BLaER1 treated with 17β-estradiol and CSF1 and Interleukin-3, amounts not matched to agents 10 nM and 100 nM (cell line): Measurements from ENCODE around the gene CLC.

Experiments
- H3K27ac ChIP-seq, 11 experiments: shearing (Covaris generic); formaldehyde crosslinking; 2 replicates each; pipeline ENCODE4 v1.8.1; 2022
- H3K27me3 ChIP-seq, 11 experiments: shearing (Covaris generic); formaldehyde crosslinking; 2 replicates each; pipeline ENCODE4 v1.8.1; 2022
- H3K36me3 ChIP-seq, 11 experiments: shearing (Covaris generic); formaldehyde crosslinking; 2 replicates each; pipeline ENCODE4 v1.8.1; 2022
- H3K4me1 ChIP-seq, 10 experiments: shearing (Covaris generic); formaldehyde crosslinking; 2 replicates each; pipeline ENCODE4 v1.8.1; 2022
- H3K4me2 ChIP-seq, 11 experiments: shearing (Covaris generic); formaldehyde crosslinking; 2 replicates each; pipeline ENCODE4 v1.8.1; 2022
- H3K4me3 ChIP-seq, 10 experiments: shearing (Covaris generic); formaldehyde crosslinking; 2 replicates each; pipeline ENCODE4 v1.8.1; 2022
- H3K9ac ChIP-seq, 11 experiments: shearing (Covaris generic); formaldehyde crosslinking; 2 replicates each; pipeline ENCODE4 v1.8.1; 2022
- H3K9me3 ChIP-seq, 11 experiments: shearing (Covaris generic); formaldehyde crosslinking; replicated peaks in 1 of 11; 2 replicates each; pipeline ENCODE4 v1.8.1; 2022
- H4K20me1 ChIP-seq, 11 experiments: shearing (Covaris generic); formaldehyde crosslinking; 2 replicates each; pipeline ENCODE4 v1.8.1; 2022
- Cebpa-rat ChIP-seq, 11 experiments: shearing (Covaris generic); IDR thresholded peaks; 2 replicates each; pipeline ENCODE4 v1.8.1; 2022

The CLC gene

DNA sequence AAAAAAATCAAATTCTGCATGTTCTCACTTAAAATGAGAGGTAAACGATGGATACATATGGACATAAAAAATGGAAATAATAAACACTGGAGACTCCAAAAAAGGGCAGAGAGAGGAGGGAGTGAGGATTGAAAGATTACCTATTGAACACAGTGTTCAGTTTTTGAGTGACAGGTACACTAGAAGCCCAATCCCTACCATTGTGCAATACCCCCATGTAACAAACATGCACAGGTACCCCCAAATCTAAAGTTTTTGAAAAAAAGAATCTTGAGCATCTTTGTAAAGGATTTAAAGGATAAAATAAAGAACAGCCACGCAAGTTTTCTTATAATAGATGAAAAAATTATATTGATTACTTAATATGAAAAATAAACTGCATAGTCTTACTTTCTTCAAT, 16.7 kb upstream of the CLC start:
- Histone ChIP-seq H3K4me2 (no peak overlapping the region), H3K27me3 (no peaks in the 10 kb centered on the region), H3K36me3 (no peaks in the 10 kb centered on the region), H3K4me3 (no peak overlapping the region), H3K27ac (no peak overlapping the region), H4K20me1 (no peaks in the 10 kb centered on the region), H3K9me3 (no peaks in the 10 kb centered on the region), H3K9ac (no peak overlapping the region), H3K4me1 (peaks cover 0 to 11% (median 4%) of the 10 kb centered on the region in 10 experiments; a peak in 17 of 20 replicates)
- TF ChIP-seq Cebpa-rat (IDR thresholded peaks at IDR 0.05): no peak

DNA sequence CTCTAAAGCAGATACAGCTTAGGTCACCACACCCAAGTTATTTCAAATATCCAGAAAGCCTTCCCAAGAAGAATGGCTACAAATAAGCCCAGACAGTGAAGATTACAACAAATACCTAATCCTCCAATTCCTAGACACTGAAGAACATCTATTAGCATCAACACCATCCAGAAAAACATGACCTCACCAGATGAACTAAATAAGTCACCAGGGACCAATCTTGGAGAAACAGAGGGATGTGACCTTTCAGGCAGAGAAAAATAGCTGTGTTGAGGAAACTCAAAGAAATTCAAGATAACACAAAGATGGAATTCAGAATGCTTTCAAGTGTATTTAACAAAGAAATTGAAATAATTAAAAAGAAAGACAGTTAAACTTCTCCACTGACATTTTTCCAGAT, 15.0 kb upstream of the CLC start:
- Histone ChIP-seq H3K27me3 (no peaks in the 10 kb centered on the region), H3K4me2 (no peak overlapping the region), H4K20me1 (no peaks in the 10 kb centered on the region), H3K9me3 (no peaks in the 10 kb centered on the region), H3K27ac (no peak overlapping the region), H3K4me1 (peaks cover 0 to 8% (median 0%) of the 10 kb centered on the region in 10 experiments; a peak in 3 of 20 replicates), H3K9ac (no peak overlapping the region), H3K36me3 (no peaks in the 10 kb centered on the region), H3K4me3 (no peak overlapping the region)
- no peak for TF ChIP-seq Cebpa-rat (IDR thresholded peaks at IDR 0.05)

DNA sequence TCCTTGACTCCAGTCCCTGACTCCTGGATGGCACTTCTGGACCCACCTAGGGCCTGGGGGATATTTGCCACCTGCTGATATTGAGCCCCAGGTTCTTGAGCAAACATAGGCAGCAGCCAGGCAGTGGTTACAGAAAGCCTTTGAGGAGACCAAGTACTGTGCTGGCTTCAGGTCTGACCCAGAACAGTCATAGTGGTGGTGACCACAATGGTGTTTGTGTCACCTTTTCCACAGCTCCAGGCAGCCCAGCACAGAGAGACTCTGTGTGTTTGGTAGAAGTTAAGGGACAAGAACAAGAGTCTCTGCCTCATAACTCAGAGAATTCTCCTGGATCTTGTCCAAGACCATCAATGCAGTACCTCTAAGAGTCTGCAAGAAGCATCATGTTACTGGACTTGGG, 14.6 kb upstream of the CLC start:
- Histone ChIP-seq H3K9ac (no peak overlapping the region), H3K4me3 (no peak overlapping the region), H3K36me3 (no peaks in the 10 kb centered on the region), H3K27ac (no peak overlapping the region), H3K27me3 (no peaks in the 10 kb centered on the region), H3K9me3 (no peaks in the 10 kb centered on the region), H3K4me1 (peaks cover 0 to 7% (median 0%) of the 10 kb centered on the region in 10 experiments; a peak in 3 of 20 replicates), H3K4me2 (no peak overlapping the region), H4K20me1 (no peaks in the 10 kb centered on the region)
- TF ChIP-seq Cebpa-rat (IDR thresholded peaks at IDR 0.05): no peak

DNA sequence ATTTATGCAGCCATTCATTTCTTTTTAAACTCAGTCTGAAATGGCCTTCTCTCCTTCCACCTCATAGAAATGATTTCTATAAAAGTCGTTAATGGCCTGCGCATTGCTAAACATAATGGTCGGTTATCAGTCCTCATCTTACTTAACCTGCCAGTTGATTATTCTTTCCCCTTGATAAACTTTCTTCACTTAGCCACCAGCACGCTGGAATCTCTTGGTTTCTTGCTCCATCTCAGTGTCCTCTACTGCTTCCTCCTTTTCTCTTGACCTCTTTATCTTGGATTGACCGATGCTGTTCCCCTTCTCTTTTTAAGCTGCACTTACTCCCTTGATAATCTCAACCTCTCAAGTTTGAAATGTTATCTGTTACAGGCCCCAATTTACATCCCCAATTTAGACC, 12.2 kb upstream of the CLC start:
- Histone ChIP-seq H3K4me3 (no peak overlapping the region), H3K9ac (no peak overlapping the region), H3K9me3 (no peaks in the 10 kb centered on the region), H3K27ac (no peak overlapping the region), H4K20me1 (no peaks in the 10 kb centered on the region), H3K36me3 (no peaks in the 10 kb centered on the region), H3K27me3 (no peaks in the 10 kb centered on the region), H3K4me1 (peaks cover 0 to 14% (median 0%) of the 10 kb centered on the region in 10 experiments; a peak in 7 of 20 replicates), H3K4me2 (no peak overlapping the region)
- no peak for TF ChIP-seq Cebpa-rat (IDR thresholded peaks at IDR 0.05)

- H3K9ac ChIP-seq: no peak overlapping the region
- H3K36me3 ChIP-seq: no peaks in the 10 kb centered on the region
- no peak overlapping the region for H3K4me2 ChIP-seq
- H4K20me1 ChIP-seq: no peaks in the 10 kb centered on the region
- peaks cover 0 to 15% (median 0%) of the 10 kb centered on the region in 10 experiments; a peak in 7 of 20 replicates for H3K4me1 ChIP-seq
- no peaks in the 10 kb centered on the region for H3K27me3 ChIP-seq
- no peak overlapping the region for H3K27ac ChIP-seq
- H3K4me3 ChIP-seq: no peak overlapping the region
- TF ChIP-seq Cebpa-rat (IDR thresholded peaks at IDR 0.05): no peak
- no peaks in the 10 kb centered on the region for H3K9me3 ChIP-seq
These were observed 9.2 kb upstream of the CLC start for GRCh38 chr19:39746836-39747529.

DNA sequence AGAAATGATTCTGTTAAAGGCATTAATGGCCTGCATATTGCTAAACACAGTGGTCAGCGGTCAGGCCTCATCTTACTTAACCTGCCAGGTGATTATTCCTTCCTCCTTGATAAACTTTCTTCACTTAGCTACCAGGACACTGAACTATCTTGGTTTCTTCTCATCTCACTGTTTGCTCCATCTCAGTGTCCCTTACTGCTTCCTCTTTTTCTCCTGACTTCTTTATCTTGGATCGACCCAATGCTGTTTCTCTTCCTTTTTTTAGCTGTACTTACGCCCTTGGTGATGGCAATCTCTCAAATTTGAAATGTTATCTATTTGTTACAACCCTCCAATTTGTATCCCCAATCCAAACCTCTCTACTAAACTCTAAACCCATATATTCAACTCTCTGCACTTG, 7.8 kb upstream of the CLC start:
- Histone ChIP-seq H3K27me3 (no peaks in the 10 kb centered on the region), H3K9me3 (no peaks in the 10 kb centered on the region), H3K4me2 (peak overlapping the region in 2 of 11 experiments; percentile 27 to 31; a peak in 2 of 22 replicates), H3K9ac (no peak overlapping the region), H4K20me1 (no peaks in the 10 kb centered on the region), H3K4me3 (no peak overlapping the region), H3K4me1 (peaks cover 0 to 15% (median 0%) of the 10 kb centered on the region in 10 experiments; a peak in 7 of 20 replicates), H3K27ac (no peak overlapping the region), H3K36me3 (no peaks in the 10 kb centered on the region)
- no peak for TF ChIP-seq Cebpa-rat (IDR thresholded peaks at IDR 0.05)

- no peak overlapping the region for H3K4me3 ChIP-seq
- no peak for TF ChIP-seq Cebpa-rat (IDR thresholded peaks at IDR 0.05)
- H3K4me2 ChIP-seq: no peak overlapping the region
- H4K20me1 ChIP-seq: no peaks in the 10 kb centered on the region
- peaks cover 0 to 28% (median 5%) of the 10 kb centered on the region in 10 experiments; a peak in 9 of 20 replicates for H3K4me1 ChIP-seq
- no peaks in the 10 kb centered on the region for H3K36me3 ChIP-seq
- no peaks in the 10 kb centered on the region for H3K27me3 ChIP-seq
- no peak overlapping the region for H3K27ac ChIP-seq
- H3K9ac ChIP-seq: no peak overlapping the region
- H3K9me3 ChIP-seq: no peaks in the 10 kb centered on the region
These were observed 2.6 kb upstream of the CLC start for GRCh38 chr19:39740395-39740794.

GRCh38 chr19:39738814-39739213, 985 bp upstream of the CLC start:
- H3K4me2 ChIP-seq: peak overlapping the region in 5 of 11 experiments; percentile 21 to 52 (median 51); a peak in 8 of 22 replicates
- no peak overlapping the region for H3K9ac ChIP-seq
- no peaks in the 10 kb centered on the region for H3K9me3 ChIP-seq
- no peaks in the 10 kb centered on the region for H3K27me3 ChIP-seq
- no peaks in the 10 kb centered on the region for H4K20me1 ChIP-seq
- peaks cover 0 to 22% (median 5%) of the 10 kb centered on the region in 10 experiments; a peak in 9 of 20 replicates for H3K4me1 ChIP-seq
- H3K4me3 ChIP-seq: no peak overlapping the region
- H3K36me3 ChIP-seq: no peaks in the 10 kb centered on the region
- TF ChIP-seq Cebpa-rat (IDR thresholded peaks at IDR 0.05): no peak
- H3K27ac ChIP-seq: peak overlapping the region in 1 of 11 experiments; percentile 20; a peak in 1 of 22 replicates

DNA sequence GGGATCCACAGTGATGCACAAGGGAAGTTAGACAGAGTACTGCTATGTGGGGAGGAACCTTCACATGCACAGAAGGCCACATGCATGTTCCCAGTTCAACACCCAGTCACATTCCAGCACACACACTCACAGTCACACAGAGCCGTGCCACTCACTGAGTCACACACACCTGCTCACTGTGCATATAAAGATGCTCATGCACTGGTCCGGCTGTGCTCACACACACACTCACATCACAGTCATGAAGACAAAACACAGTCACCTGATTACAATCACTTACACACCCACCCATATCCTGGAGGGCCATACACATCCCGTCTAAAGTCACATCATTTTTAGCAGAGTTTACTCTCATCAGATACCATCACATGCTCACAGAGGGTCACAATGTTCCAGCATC, 478 bp downstream of the CLC start:
- Histone ChIP-seq H3K36me3 (no peaks in the 10 kb centered on the region), H4K20me1 (no peaks in the 10 kb centered on the region), H3K4me2 (no peak overlapping the region), H3K9me3 (no peaks in the 10 kb centered on the region), H3K4me3 (no peak overlapping the region), H3K4me1 (peaks cover 0 to 22% (median 5%) of the 10 kb centered on the region in 10 experiments; a peak in 9 of 20 replicates), H3K9ac (no peak overlapping the region), H3K27ac (no peak overlapping the region), H3K27me3 (no peaks in the 10 kb centered on the region)
- no peak for TF ChIP-seq Cebpa-rat (IDR thresholded peaks at IDR 0.05)

DNA sequence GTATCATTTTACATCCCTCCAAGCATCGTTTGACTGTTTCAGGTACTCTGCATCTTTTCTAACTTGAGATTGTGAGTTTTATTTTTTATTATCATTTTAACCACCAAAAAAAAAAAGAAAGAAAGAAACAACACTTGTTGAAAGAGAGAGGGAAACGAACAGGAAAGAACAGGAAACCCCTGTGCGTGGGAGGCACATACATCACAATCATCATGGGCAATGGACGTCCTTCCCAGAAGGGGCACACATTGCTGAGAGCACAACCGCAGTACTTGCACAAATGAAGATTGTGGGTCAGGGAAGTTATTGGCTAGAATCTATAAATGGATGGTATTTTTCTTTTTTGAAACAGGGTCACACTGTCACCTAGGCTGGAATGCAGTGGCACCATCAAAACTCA, 1.7 kb downstream of the CLC start:
- Histone ChIP-seq H3K27me3 (no peaks in the 10 kb centered on the region), H3K9ac (no peak overlapping the region), H3K4me2 (no peak overlapping the region), H3K36me3 (no peaks in the 10 kb centered on the region), H4K20me1 (no peaks in the 10 kb centered on the region), H3K4me3 (no peak overlapping the region), H3K4me1 (peaks cover 0 to 22% (median 5%) of the 10 kb centered on the region in 10 experiments; a peak in 9 of 20 replicates), H3K9me3 (no peaks in the 10 kb centered on the region), H3K27ac (no peak overlapping the region)
- no peak for TF ChIP-seq Cebpa-rat (IDR thresholded peaks at IDR 0.05)
